ENCODE data around the gene XRCC3. TPM values are rescaled to one million over a fixed set of nuclear protein-coding genes. Genes with fewer than 3 reads are reported as not detected.

Gene XRCC3
- total and polyA plus RNA-seq, 2 of the 8 experiments (the other 6 are each of a cell fraction or from before 2014, with no cell fraction given): 36.9 to 41.8 TPM

- no peak for TF ChIP-seq TCF12 (IDR thresholded peaks at IDR 0.05; ENCODE audit: low read depth, low read length)
- TF ChIP-seq NANOG (IDR thresholded peaks at IDR 0.05; ENCODE audit: insufficient read depth, low read depth, low read length, poor library complexity, severe bottlenecking): no peak
- TF ChIP-seq POU5F1 (IDR thresholded peaks at IDR 0.05; ENCODE audit: low read depth, low read length): no peak
- TF ChIP-seq BCL11A (IDR thresholded peaks at IDR 0.05; ENCODE audit: low read depth in 2 of 2, low read length in 2 of 2): no peak
- no peak for TF ChIP-seq SAP30 (IDR thresholded peaks at IDR 0.05; ENCODE audit: insufficient read depth, insufficient replicate concordance, low read length)
These were observed 14.3 kb downstream of the XRCC3 start (continued) for GRCh38 chr14:103700753-103701490.

Measured in H1 (cell line).